ENCODE measurements around the gene TNFRSF8. TPM values are rescaled to one million over a fixed set of nuclear protein-coding genes. Genes with fewer than 3 reads are reported as not detected.

TNFRSF8 gene
- total RNA-seq, 1 experiment from 2014 or later = 2.9 TPM

- no peak overlapping the region for H4K8ac ChIP-seq (replicated peaks; ENCODE audit: insufficient read length, low read depth, low read length)
- Mint-ChIP-seq H3K27ac (no peak overlapping the region), H3K4me1 (peaks cover 7% of the 10 kb centered on the region in 2 experiments), H3K9me3 (peaks cover 2 to 9% of the 10 kb centered on the region in 2 experiments; a peak in 3 of 5 replicates), H3K36me3 (ENCODE audit: insufficient read depth in 1 of 3, low read depth in 3 of 3) (no peaks in the 10 kb centered on the region), H3K27me3 (ENCODE audit: low read depth) (peaks cover 9% of the 10 kb centered on the region), H3K4me3 (no peak overlapping the region)
- H3K4ac ChIP-seq (ENCODE audit: low read depth, low read length) = no peak overlapping the region
- H4K20me1 ChIP-seq (ENCODE audit: control insufficient read depth, insufficient read depth, insufficient read length) = no peaks in the 10 kb centered on the region
- no peak overlapping the region for H2AK5ac ChIP-seq (ENCODE audit: insufficient read length, low read length)
- no peak overlapping the region for H4K5ac ChIP-seq (ENCODE audit: insufficient read length, low read depth, low read length)
- H3K9me3 ChIP-seq (ENCODE audit: control insufficient read depth, low read depth, low read length) = no peaks in the 10 kb centered on the region
- TF ChIP-seq, protein P1, sequence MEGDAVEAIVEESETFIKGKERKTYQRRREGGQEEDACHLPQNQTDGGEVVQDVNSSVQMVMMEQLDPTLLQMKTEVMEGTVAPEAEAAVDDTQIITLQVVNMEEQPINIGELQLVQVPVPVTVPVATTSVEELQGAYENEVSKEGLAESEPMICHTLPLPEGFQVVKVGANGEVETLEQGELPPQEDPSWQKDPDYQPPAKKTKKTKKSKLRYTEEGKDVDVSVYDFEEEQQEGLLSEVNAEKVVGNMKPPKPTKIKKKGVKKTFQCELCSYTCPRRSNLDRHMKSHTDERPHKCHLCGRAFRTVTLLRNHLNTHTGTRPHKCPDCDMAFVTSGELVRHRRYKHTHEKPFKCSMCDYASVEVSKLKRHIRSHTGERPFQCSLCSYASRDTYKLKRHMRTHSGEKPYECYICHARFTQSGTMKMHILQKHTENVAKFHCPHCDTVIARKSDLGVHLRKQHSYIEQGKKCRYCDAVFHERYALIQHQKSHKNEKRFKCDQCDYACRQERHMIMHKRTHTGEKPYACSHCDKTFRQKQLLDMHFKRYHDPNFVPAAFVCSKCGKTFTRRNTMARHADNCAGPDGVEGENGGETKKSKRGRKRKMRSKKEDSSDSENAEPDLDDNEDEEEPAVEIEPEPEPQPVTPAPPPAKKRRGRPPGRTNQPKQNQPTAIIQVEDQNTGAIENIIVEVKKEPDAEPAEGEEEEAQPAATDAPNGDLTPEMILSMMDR (conservative IDR thresholded peaks at IDR 0.05) = no peak
- H3K23me2 ChIP-seq (ENCODE audit: insufficient read length, low read depth, low read length, poor library complexity, severe bottlenecking) = no peaks in the 10 kb centered on the region
- no peak overlapping the region for H4K91ac ChIP-seq (ENCODE audit: insufficient read length, low read depth, low read length)
- H2BK15ac ChIP-seq (ENCODE audit: low read depth, low read length) = no peak overlapping the region
- no peak overlapping the region for H2BK120ac ChIP-seq (ENCODE audit: low read depth, low read length, poor library complexity, severe bottlenecking)
- DNase-seq = no peak
- no peaks in the 10 kb centered on the region for H3K79me2 ChIP-seq (ENCODE audit: insufficient read depth, low read length)
- no peak overlapping the region for H3K56ac ChIP-seq (ENCODE audit: insufficient read length, low read depth, low read length)
- H3K23ac ChIP-seq (ENCODE audit: insufficient read length, low read depth, low read length) = no peak overlapping the region
- H3K79me1 ChIP-seq (ENCODE audit: insufficient read depth, low read depth, low read length, poor library complexity, severe bottlenecking) = no peaks in the 10 kb centered on the region
- no peaks in the 10 kb centered on the region for H3K4me1 ChIP-seq (ENCODE audit: insufficient read depth, low read length)
- H3K27ac ChIP-seq (ENCODE audit: insufficient read length, low read depth, low read length) = no peak overlapping the region
- H3K14ac ChIP-seq (ENCODE audit: insufficient read depth, low read length) = no peak overlapping the region
- WGBS (ENCODE audit: extremely low coverage, insufficient read length, low lambda C conversion rate) = no CpG with 5 or more reads among the region's 6 CpGs
- no peak overlapping the region for H3K4me2 ChIP-seq (ENCODE audit: insufficient read depth, insufficient read length, low read length)
- no peak overlapping the region for H2AFZ ChIP-seq (ENCODE audit: low read length)
- no peak overlapping the region for H3K18ac ChIP-seq (ENCODE audit: insufficient read length, low read depth, low read length)
- H2BK20ac ChIP-seq (ENCODE audit: low read depth, low read length, poor library complexity, severe bottlenecking) = no peak overlapping the region
- H3K27me3 ChIP-seq (ENCODE audit: insufficient read depth, low read length) = no peaks in the 10 kb centered on the region
- no peak overlapping the region for H3K9ac ChIP-seq (ENCODE audit: extremely low read depth, insufficient read length, low read length)
- H2BK5ac ChIP-seq (ENCODE audit: insufficient read length, low read length) = no peak overlapping the region
- no peak overlapping the region for H3T11ph ChIP-seq (ENCODE audit: low read length)
- H2BK12ac ChIP-seq (ENCODE audit: insufficient read length, low read depth, low read length) = no peak overlapping the region
Observed at GRCh38 chr1:12046749-12047119, 16.4 kb upstream of the TNFRSF8 start.
